ENCODE measurements around the gene ARSI.

Gene ARSI

GRCh38 chr5:150256410-150257064, 46.2 kb downstream of the ARSI start:
- Histone ChIP-seq H3K9me3 (ENCODE audit: severe bottlenecking) (no peaks in the 10 kb centered on the region), H3K27me3 (ENCODE audit: insufficient read depth, poor library complexity, severe bottlenecking) (no peaks in the 10 kb centered on the region), H3K36me3 (ENCODE audit: low read depth) (no peaks in the 10 kb centered on the region), H3K4me1 (ENCODE audit: insufficient read depth, poor library complexity, severe bottlenecking) (no peaks in the 10 kb centered on the region), H3K27ac (ENCODE audit: poor library complexity, severe bottlenecking) (no peak overlapping the region), H3K4me3 (ENCODE audit: severe bottlenecking) (no peak overlapping the region)
- TF ChIP-seq CTCF (IDR thresholded peaks at IDR 0.05; ENCODE audit: poor library complexity, severe bottlenecking), result no peak
- ATAC-seq (ENCODE audit: low read depth), result no peak
- no peak for DNase-seq (ENCODE audit: low spot score)

- no peaks in the 10 kb centered on the region for H3K36me3 ChIP-seq (ENCODE audit: low read depth)
- ATAC-seq (ENCODE audit: low read depth), result no peak
- H3K27ac ChIP-seq (ENCODE audit: poor library complexity, severe bottlenecking), result no peak overlapping the region
- no peaks in the 10 kb centered on the region for H3K9me3 ChIP-seq (ENCODE audit: severe bottlenecking)
- H3K4me3 ChIP-seq (ENCODE audit: severe bottlenecking), result no peak overlapping the region
- DNase-seq (ENCODE audit: low spot score), result no peak
- H3K4me1 ChIP-seq (ENCODE audit: insufficient read depth, poor library complexity, severe bottlenecking), result no peaks in the 10 kb centered on the region
- no peaks in the 10 kb centered on the region for H3K27me3 ChIP-seq (ENCODE audit: insufficient read depth, poor library complexity, severe bottlenecking)
- no peak for TF ChIP-seq CTCF (IDR thresholded peaks at IDR 0.05; ENCODE audit: poor library complexity, severe bottlenecking)
Observed at GRCh38 chr5:150255659-150256409, 46.9 kb downstream of the ARSI start.

- no peaks in the 10 kb centered on the region for H3K36me3 ChIP-seq (ENCODE audit: low read depth)
- H3K27ac ChIP-seq (ENCODE audit: poor library complexity, severe bottlenecking), result no peak overlapping the region
- no peaks in the 10 kb centered on the region for H3K9me3 ChIP-seq (ENCODE audit: severe bottlenecking)
- TF ChIP-seq CTCF (IDR thresholded peaks at IDR 0.05; ENCODE audit: poor library complexity, severe bottlenecking), result no peak
- H3K4me3 ChIP-seq (ENCODE audit: severe bottlenecking), result no peak overlapping the region
- ATAC-seq (ENCODE audit: low read depth) (no peak), DNase-seq (ENCODE audit: low spot score) (no peak)
- no peaks in the 10 kb centered on the region for H3K27me3 ChIP-seq (ENCODE audit: insufficient read depth, poor library complexity, severe bottlenecking)
- no peaks in the 10 kb centered on the region for H3K4me1 ChIP-seq (ENCODE audit: insufficient read depth, poor library complexity, severe bottlenecking)
Observed at GRCh38 chr5:150254774-150255173, 47.9 kb downstream of the ARSI start.

GRCh38 chr5:150254363-150254762, 48.3 kb downstream of the ARSI start:
- Histone ChIP-seq H3K4me1 (ENCODE audit: insufficient read depth, poor library complexity, severe bottlenecking) (no peaks in the 10 kb centered on the region), H3K36me3 (ENCODE audit: low read depth) (no peaks in the 10 kb centered on the region), H3K27ac (ENCODE audit: poor library complexity, severe bottlenecking) (no peak overlapping the region), H3K27me3 (ENCODE audit: insufficient read depth, poor library complexity, severe bottlenecking) (no peaks in the 10 kb centered on the region), H3K4me3 (ENCODE audit: severe bottlenecking) (no peak overlapping the region), H3K9me3 (ENCODE audit: severe bottlenecking) (no peaks in the 10 kb centered on the region)
- no peak for TF ChIP-seq CTCF (IDR thresholded peaks at IDR 0.05; ENCODE audit: poor library complexity, severe bottlenecking)
- DNase-seq (ENCODE audit: low spot score) (no peak), ATAC-seq (ENCODE audit: low read depth) (no peak)
